Jurkat, Clone E6-1 (cell line): ENCODE results near the gene AMOTL2.
A peak's percentile ranks its signal among the peaks of the same experiment; 100 is the strongest.

ENCODE experiments used
- DNase-seq: peaks from one replicate; pipeline ENCODE4 v3.0.0-alpha.2; 2011; ENCODE audit warnings: low read depth, low spot score
- H3K4me3 ChIP-seq: 2 replicates; pipeline ENCODE4 v1.5.1; 2011; ENCODE audit warnings: mild to moderate bottlenecking, low read length, control low read depth, moderate library complexity

Gene AMOTL2

DNA sequence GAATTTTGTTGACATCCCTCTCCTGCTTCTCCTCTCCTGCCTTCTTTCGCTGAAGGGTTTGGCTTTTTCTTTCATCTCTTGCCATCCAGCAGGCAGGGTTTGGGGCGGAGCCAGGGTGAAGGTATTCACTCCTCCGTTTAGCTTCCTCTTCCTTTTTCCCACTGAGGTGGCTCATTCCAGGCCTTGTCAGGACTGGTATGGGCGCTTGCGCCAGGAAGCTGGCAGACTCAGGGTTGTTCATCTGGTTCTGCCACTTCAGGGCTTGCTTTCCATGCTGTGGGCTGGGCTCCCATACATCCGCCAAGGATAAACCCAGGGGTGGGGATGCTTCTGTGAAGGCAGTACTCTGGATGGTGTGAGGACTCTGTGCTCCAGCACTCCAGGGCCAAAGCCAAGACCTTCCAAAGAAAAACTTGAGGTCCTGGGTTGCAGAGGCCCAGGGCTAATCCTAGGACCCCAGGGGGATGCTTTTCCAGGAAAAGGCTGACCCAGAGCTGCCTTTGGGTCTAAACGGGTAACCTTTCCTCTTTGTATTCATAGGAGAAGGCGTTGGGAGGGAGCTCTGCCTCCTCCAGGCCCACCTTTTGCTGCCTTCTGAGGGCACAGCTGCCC is 7.7 kb upstream of the AMOTL2 start:
- no peak for DNase-seq
- no peak overlapping the region for H3K4me3 ChIP-seq

DNA sequence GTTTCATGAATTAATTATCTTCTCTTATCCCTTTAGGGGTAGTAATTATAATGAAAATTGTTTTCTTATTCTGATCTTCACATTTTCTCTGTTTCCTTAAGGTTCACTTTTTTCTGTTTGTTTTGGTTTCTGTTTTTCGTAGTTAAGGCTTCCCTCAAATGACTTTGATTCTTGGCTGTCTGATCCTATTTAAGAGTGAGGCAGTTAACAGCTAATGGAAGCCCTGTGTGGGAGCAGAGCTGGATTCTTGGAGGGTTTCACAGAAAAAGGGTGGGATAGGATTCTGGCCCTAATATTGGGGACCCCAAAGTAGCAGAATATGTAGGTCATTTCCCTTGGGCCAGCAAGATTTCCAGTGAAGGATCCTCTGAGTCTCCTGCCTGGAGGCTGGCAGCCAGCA is 6.8 kb upstream of the AMOTL2 start:
- no peak overlapping the region for H3K4me3 ChIP-seq
- DNase-seq, result no peak

DNA sequence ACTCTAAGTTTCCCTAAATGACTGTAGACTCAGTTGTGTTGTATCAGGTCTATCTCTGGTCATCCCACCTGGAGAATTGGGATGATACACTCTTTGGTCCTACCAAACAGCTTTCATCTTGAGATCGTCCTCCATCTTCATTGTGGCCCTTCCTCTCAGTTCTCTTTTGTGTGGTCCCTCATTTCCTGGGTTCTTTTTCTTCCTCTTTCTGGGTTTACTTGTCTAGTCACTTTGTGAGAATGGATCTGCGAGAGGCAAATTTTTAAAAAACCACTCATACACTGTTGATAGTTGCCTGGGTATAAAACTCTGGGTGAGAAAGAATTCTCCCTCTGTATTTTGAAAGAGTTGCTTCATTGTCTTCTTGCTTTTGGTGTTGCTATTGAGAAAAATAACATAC is 6.0 kb upstream of the AMOTL2 start:
- no peak overlapping the region for H3K4me3 ChIP-seq

DNA sequence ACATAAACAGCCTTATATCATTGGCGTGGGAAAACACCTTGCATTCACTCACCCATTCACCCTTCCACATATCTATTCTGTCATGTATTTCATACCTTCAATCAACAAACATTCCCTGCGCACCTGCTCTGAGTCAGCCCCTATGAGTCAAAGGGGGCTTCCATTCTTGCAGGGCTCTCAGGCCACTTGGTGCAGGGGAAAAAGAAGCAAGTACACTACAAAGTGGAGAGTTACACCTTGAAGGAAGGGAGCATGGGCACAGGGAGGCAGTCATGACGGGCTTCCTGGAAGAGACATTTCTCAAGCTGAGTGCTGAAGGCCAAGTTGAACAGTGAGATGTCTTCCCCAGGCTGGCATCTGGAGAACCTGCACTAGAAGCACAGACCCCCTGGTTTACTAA is 4.6 kb upstream of the AMOTL2 start:
- H3K4me3 ChIP-seq, result no peak overlapping the region
- DNase-seq, result no peak

More for the DNA sequence above, 6.0 kb upstream of the AMOTL2 start:
- DNase-seq, result no peak

DNA sequence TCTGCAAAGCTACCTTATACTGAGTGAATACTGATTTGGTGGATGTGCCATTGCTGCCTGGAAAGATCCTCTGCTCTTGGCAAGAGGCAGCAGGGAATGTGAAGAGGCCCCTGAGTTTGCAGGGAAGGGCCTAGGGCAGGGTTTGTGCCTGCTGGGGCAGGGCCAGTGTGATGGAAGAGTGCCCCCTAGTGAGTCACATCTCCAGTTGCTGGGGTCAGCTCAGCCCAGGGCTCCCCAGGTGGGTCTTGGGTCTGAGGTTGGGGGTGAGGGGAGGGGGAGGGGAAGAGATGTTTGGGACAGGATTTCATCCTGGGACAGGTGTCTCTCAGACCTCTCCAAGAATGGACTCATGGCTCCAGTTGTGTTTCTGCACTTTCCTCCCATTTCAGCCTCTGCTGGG is 4.1 kb upstream of the AMOTL2 start:
- DNase-seq, result peak; percentile 30
- no peak overlapping the region for H3K4me3 ChIP-seq

DNA sequence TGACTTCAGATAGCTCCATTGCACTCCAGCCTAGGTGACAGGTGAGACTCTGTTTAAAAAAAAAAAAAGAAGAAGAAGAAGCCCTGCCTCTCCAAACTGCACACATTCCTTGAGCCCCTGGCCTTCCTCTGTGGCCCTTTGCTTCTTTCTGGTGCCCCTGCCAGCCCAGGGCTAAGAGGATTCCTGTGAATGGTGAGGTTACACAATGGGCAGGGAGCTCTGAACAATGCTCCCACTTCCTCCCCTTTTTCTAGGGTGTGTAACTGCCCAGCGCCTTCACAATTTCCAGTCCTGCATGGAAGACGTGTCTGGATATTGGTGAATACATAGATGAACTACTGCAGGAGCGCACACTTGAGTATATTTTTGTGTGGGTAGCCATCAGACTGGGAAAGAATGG is 3.6 kb upstream of the AMOTL2 start:
- no peak overlapping the region for H3K4me3 ChIP-seq

DNA sequence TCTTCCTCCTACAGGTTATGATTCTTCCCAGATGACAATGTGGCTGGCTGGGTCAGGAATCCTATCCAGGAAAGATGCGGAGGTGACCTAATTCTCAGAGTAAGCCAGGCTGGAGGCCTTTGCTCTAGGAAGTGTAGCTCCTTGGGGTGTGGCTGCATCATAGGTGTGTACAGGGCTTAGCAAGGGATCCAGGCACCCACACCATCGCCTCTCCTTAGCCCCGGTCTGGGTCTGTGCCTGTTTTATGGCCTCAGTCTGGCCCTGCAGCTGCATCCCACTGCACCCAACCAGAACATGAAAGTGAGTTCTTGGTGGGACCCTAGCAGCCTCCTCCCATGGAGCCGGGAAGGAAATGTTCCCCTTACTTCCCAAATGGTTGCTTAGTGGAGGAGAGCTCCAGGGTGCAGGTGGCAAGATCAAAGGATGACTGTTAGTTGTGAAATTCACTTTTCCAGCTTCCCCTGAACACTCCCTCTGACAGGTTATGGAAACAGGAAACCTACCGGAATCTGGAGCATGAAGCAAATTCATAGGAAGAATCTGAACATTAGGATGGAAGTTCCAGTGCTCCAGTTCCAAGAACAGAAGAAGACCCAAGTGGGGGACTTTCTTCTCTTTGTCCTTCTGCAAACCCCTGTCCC is 2.7 kb upstream of the AMOTL2 start:
- DNase-seq, result no peak
- H3K4me3 ChIP-seq, result no peak overlapping the region

More for the DNA sequence above, 3.6 kb upstream of the AMOTL2 start:
- no peak for DNase-seq

DNA sequence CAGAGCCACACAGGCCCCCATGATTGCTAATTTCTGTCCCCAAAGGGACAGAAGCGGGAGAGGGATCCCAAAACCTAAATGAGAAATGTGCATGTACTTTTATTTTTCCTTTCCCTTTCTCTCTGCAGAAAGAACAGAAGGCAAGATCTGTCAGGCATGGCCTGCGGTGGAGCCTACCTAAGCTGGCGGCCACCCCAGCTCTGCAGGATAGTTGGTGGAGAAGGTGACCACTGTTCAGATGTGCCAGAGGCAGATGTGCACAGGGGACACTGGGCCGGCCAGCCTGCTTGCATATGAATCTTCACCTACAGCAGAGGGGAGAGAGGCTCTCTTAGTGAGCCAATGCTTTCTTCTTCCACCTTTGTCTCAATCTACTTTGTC is 2.1 kb upstream of the AMOTL2 start:
- H3K4me3 ChIP-seq, result no peak overlapping the region
- no peak for DNase-seq

DNA sequence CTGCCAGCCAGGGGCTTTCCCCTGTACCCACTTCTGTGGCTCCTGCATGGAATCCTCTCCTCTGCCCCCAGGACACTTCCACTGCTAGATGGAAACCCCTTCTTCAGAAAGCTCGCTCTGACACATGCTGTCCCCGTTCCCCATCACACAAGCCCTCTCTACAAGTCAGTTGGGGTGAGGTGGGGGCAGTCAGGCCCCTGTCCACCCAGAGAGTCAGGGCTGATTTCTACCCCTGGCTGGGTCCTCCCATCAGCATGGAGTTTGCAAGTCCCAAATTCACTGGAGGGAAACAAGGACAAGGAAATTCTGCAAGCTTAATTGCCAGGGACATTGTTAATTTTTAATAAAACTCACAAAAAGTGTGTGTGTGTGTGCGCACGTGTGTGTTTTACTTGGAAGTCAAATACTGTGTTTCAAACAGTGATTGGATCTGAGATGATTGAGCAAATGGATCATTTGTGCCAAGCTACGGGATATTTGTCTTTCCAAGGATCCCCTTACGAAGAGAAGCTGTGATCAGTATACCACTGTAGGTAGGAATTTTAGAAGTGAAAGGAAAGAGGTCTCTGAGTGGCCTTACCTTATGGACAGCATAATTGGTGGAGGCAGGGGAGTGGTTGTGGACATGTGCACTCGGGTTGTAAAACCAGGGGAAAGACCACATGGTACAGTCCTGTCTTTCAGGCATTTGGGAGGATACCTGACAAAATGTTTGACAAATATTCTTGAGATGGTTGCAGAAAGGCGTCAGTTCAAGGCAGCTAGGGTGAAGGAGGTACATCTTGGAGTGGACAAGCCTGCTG is 1.5 kb upstream of the AMOTL2 start:
- no peak overlapping the region for H3K4me3 ChIP-seq
- DNase-seq, result no peak

DNA sequence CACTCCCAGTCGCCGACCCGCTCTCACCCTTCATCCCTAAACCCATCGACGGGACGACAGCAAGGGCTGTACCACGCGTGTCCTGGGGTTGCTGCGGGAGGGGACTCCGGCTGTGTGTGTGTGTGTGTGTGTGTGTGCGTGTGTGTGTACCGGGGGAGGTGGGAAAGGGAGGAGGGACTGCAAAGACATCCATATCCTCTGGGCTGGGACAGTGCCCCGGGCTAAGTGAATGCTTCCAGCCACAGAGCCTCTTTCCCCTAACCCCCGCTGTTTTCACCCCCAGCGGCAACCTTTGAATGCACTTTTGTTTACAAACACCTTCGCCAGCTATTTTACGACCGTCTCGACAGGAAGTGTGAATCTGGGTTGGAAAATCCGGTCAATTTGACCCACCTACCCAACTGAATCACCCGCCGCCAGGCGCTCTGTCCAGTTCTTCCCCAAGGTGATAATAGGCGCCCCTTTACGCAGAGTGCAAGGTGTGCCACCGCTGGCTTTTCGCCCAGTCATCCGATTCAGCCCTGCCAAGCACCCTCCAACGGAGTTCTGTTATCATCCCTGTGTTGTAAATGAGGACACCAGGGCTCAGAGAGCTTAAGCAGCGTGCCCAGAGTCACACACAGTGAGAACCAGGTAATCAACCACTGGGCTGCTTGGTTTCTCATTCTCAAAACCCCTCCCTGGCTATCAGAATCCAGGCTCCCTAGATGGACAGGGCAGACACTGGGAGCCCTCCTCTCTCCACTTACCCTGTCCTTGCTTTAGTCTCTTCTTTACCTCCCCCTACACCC is 739 bp upstream of the AMOTL2 start:
- H3K4me3 ChIP-seq, result peak overlapping the region; percentile 49
- DNase-seq, result no peak

DNA sequence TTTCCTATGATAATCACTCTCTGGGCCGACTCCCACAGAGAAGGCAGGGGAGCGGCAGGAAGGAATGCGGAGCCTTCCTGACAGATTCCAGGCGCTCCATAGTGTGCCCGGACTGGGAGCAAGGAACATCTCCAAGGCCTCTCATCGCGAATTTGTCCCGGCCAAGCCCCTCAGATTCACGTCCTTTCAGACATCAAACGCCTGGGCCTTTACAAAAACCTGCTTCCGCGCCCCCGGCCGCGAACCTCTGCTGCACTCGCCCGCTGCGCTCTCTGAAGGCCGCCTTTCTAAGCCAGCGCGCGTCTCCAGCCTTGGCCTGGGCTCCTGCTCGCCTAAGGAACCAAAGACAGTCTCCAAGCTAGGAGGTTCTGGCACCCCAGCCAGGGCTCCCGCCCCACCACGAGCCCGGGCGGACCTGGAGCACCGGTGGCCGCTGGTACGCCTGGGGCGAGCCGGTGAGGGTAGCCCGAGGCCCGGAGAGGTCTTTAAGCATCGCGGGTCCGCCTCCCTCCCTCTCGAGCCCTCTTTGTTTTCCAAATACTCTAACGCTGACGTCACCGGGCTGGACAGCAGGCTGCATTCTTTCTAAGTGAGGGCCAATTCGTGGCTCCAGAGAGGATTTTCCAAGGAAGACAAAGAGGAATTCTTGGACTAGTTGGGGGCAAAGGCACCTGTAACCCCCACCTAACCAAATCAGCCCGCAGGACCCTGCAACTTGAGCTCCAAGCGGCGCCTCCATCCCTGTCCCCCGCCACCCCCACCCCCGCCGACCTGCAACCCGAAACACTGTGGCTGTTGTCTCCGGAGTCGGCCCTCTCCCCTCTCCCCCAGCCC is 759 bp downstream of the AMOTL2 start:
- DNase-seq, result no peak
- H3K4me3 ChIP-seq, result peak overlapping the region; percentile 49

DNA sequence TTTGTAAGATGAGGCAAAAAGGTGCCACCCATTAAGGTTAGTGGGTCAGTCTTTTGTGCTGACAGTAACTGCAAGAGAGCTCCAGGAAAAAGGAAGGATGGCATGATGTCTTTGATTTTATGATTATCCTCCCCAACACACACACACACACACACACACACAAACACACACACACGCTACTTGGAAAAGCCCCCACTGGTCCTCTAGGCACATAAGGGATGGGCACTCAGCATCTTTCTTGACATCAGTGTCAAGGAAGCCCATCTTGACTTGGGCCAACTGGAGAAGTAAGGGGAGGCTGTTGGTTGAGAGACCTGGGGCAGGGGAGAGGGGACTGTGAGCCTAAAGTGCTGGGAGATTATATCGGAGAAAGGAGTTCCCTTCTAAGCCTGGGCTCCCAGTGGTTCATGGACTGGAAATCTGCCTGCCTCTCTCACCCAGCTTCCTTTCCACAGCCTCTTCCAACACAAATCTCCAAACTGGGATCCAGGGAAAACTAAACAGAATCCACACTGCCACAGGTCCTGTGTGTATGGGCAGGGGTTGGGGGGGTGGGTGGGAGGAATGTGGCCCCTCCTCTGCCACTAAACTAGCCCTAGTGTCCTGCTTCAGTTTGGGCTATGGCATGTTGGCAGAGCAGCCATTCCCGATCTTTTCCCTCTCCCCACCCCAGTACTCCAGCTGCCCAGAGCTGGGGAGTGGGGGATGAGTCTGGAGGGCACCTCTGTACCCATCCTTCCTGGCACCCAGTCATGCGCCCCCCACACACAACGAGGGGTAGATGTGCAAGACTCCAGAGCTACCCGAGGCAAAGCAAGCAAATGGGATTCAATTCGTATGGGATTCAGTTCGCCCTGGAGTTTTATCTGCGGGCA is 1.6 kb downstream of the AMOTL2 start:
- no peak overlapping the region for H3K4me3 ChIP-seq
- no peak for DNase-seq

DNA sequence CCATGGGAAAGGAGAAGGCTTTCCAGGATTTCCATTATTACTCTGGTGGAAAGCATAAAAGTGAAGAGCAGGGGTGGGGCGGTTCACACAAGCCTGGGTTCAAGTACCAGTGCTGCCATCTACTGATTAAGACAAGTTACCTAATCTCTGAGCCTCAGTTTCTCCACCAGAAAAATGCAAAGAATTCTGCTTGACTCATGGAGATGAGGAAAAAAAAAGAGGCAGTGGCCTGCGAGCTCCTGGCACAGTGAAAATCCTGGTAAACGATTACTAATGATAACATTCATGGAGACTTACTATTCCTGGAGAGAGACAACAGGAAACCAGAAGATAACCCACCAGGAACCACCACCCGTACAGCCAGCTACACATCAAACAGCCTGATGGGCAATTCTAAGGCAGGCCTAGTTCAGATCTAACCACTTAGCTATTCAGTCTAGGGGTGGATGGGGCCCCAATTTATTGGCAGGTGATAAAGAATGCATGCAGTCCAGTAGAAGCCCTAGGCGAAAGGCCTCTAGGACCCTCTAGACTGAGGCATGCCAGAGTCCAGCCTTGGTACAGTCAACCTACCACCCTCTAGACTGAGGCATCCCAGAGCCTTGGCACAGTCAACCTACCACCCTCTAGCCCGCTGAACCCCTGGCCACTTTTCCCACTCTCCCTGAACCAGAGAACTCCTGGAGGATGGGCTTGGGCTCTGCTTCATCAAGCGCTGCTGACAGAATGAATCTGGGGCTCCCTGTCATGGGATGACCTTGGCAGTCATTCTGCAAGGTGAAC is 2.5 kb downstream of the AMOTL2 start:
- no peak for DNase-seq
- H3K4me3 ChIP-seq, result no peak overlapping the region

DNA sequence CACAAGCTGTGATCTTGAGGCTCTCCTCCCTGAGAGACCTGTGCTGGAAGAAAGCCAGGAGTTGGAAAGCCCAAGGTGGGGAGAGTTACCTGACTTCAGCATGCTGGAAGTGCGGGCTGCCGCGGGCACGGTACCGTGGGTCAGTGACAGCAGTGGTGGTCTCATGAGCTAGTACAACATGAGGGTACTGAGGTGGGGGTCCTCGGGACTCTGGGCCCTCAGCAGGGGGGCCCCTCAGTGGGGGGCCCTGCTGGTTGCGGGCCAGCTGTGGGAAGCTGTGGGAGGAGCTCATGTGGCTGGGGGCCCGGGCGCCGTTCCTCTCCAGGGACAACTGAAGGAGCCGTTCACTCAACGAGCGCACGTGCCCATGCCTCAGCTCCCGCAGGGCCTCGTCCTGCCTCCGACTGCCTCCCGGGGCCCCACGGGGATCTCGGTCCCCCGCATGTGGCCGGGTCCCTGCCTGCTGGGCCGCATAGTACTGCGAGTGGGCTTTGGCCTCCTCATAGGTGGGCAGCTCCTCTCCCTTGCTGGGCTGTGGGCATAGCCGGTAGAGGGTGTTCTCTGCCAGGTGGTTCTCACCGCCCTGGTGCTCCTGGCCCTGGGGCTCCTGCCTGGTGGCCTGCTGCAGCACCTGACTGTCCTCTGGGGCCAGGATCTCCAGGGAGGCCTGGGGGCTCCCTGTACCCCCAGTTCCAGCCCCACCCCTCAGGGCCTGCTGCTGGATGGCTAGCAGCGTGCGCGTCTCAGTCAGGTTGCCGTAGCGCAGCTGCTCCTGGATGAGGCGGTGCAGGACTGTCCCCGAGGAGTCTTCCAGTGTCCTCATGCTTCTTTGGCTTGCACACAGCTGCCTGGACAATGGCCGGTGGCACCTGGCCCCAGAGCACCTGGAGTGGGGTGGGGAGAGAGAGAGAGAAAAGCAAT is 3.4 kb downstream of the AMOTL2 start:
- DNase-seq, result no peak
- no peak overlapping the region for H3K4me3 ChIP-seq

DNA sequence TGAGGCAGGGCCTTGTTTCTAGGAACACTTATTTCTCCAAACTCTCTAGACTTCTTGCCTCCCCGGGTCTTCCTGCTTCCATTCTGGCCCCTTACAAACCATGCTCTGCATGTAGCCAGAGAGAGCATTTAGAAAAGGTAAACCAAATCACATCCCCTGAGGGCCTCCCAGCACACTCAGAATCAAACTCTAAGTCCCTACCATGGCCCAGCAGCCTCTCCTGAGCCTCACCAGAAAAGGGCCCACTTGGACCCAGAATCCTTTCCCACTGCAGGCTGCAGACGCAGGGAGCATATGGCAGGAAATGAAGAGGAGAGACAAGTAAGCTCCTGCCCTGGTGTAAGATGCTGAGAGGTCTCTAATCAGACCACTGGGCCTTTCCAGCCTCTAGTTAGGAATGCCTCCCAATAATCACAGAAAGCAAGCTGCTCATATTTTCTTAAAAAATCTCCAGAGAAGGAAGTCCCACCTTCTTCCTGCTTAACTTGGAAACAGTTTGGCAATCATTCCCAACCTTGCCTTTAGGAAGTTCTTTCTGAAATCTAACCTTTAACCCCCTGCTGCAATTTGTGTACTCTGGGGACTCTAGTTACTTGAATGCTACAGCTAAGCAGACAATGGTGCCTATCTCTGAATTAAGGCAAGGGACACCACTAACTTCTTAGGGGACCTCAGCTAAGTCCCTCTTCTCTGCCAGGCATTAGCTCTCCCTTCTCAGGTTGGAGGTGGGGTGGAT is 4.2 kb downstream of the AMOTL2 start:
- no peak for DNase-seq
- H3K4me3 ChIP-seq, result no peak overlapping the region
